ENCODE results near the gene KPNA1. TPM values are rescaled to one million over a fixed set of nuclear protein-coding genes. Genes with fewer than 3 reads are reported as not detected.

Gene KPNA1
- total RNA-seq, 1 donor from 2014 or later, result 54.2 TPM

DNA sequence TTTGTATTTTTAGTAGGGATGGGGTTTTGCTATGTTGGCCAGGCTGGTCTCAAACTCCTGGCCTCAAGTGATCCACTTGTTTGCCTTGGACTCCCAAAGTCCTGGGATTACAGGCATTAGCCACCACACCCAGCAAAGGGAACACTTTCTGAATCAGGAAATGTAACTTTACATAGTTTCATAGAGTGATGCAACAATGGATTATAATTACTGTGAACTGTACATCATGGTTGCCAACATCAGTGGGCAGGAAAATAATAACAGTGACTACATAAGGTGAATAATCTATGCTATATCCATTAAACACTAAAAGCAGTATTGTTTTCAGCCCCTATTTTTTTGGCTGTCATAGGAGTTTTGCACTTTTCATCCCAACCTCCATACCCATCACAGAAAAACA is 5.0 kb upstream of the KPNA1 start:
- ATAC-seq, result peak; percentile 88

DNA sequence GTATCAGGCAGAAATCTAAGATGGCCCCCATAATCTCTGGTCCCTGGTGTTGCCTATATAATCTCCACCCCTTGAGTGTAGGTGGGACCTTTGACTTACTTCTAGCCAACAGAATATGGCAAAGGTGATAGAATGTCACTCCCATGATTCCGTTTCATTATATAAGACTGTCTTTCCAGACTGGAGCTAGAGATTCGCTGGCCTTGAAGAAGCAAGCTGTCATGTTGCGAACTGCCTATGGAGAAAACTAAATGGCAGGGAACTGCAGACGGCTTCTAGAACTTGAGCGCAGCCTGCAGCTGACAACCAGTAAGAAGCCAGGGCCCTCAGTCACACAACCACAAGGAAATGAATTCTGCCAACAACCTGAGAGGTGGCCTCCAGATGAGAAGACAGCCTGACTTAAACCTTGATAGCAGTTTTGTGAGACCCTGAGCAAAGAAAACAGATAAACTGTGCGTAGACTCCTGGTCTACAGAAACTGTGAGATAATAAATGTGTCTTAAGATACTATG is 2.2 kb upstream of the KPNA1 start:
- ATAC-seq, result no peak

DNA sequence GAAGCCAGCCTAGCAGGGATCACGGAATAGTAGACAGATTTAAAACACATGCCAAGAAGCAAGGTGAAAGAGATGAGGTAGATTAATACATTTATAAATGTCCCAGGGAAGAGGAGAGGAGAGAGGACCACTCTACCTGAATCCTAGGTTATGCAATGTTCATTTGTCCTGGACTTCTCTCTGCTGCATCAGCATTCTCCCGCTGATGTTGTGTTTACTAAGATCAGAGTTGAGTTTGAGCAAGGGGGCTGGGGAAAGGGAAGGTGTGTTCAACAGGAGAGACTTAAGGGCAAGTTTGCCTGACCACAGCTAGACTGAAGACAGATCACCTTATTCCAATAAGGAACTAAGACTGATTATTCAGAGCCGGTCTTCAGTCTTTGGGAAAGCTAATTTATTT is 1.1 kb upstream of the KPNA1 start:
- ATAC-seq, result no peak

DNA sequence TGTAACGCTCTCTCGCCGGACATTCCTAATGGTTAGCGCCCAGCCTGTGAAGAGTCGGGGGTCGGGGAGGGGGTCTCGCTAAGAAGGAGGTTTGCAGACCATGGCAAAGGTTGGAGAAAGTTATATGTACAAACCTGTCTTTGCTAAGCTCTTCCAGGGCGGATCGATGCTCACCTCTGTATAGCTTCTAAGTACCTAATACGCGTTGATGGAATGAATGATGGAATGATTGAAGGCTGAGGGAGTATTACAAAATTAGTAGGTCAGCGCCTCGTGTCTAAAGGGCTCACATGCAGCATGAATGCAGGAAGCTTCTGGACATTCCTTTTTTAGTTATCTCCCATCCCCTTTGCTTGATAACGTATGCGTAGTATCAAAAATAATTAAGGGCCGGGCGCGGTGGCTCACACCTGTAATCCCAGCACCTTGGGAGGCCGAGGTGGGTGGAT is 305 bp upstream of the KPNA1 start:
- ATAC-seq, result no peak

DNA sequence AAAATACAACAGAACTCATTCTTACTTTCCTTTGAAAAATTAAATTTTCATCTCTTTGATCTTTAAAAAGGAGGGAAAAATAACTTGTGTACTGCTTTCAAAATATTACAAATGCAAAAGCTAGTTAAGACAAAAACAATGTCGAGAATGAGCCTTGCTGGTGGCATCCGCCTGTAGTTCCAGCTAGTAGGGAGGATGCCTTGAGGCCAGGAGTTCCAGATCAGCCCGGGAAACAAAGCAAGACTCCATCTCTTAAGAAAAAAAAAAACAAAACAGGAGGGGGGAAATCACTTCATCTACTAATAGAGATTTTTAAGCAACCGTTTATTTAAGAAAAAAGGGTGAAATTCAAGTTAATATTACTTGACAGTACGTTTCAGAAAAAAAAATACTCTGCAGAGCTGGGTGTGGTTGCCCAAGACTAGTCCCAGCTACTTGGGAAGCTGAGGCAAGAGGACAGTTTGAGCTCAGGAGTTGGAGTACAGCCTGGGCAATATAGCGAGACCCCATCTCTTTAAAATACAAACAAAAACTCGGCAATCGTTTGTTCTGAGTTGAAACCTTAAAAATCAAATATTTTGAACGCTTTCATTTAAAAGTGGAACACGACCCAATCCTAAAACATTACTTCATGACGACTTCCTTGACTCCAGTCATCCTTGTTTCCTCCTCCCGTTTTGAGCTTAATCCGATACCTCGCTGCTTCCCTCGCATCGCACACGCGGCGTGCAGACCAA is 1.2 kb downstream of the KPNA1 start:
- ATAC-seq, result no peak

DNA sequence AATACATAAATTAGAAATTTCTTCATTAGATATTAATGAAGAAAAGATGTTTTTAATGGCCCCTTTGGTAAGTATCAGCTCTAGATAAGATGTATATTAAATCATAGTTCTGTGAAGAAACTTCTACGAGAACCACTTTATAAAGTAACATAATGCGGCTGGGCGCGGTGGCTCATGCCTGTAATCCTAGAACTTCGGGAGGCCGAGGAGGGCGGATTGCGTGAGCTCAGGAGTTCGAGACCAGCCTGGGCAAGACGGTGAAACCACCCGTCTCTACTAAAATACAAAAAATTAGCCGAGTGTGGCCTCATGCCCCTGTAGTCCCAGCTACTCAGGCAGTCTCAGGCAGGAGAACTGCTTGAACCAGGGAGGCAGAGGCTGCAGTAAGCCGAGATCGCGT is 2.5 kb downstream of the KPNA1 start:
- ATAC-seq, result no peak

DNA sequence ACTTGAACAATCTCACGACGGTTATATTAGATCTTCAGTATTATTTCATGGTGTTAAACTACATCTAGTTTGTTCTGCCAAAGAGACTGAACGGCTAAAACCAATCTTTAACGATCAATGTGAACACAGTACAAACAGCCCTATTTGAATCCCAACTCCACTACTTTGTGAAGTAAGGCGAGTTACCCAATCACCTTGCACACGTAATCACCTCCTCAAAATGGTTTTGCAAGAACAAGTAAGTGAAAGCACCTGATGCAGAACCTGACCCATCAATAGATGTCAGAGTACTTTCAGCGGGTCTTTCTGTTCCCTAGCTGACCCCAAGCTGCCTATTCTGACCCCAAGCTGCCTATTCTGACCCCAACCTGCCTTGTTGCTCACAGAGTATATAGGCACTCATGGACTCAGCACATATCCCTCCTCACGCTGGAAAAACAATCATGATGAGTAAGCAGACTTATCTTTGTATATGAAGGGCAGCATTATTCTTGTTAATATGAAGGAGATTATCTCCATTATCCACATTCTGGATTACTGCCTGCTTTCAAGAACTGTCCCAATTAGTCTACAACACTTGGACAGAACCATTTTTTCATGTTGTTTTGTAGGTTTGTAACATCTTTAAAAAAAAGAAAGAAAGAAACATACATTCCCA is 3.7 kb downstream of the KPNA1 start:
- no peak for ATAC-seq

DNA sequence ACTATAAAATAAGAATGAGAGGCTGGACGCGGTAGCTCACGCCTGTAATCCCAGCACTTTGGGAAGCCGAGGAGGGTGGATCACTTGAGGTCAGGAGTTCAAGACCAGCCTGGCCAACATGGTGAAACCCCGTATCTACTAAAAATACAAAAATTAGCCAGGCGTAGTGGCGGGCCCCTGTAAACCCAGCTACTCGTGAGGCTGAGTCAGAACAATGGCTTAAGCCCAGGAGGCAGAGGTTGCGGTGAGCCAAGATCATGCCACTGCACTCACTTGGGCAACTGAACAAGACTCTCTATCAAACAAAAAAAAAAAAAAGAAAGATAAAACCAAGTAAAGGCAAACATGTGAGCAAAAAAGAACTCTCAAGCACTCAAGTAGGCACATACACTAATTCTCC is 5.8 kb downstream of the KPNA1 start:
- ATAC-seq, result peak; percentile 51

DNA sequence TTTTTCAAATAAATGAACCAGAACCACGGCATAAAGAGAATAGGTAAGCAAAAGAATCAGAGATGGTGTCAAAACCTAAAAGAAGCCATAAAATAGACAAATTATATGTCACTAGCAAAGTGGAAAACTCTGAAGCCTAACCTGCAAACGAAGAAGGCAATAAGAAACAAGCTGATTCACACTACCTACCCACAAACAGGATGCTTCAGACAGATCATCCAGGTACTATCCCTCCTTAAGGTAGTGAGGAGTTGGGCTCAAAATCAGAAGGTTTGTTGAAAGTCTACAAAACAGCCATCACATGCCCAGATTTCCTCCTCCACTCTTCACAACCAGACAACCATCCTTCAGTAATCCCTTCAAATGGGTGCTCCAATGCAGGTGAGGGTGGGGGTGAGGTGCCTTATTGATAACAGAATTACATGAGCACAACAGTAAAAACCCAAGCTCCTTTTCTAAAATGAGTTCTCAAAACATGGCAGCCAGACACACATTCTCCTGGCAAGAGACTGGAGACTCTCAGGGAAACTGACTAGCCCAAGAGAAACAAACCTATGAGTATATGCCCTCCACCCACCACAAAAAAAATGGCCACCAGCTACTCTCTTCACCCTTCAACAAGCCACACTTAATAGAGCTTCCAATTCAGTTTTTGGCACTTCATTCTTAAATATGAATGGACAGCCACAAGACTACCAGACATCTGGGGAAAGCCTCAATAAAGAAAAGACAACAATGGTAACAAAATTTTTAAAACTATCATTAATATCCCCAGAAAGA is 6.4 kb downstream of the KPNA1 start:
- no peak for ATAC-seq

DNA sequence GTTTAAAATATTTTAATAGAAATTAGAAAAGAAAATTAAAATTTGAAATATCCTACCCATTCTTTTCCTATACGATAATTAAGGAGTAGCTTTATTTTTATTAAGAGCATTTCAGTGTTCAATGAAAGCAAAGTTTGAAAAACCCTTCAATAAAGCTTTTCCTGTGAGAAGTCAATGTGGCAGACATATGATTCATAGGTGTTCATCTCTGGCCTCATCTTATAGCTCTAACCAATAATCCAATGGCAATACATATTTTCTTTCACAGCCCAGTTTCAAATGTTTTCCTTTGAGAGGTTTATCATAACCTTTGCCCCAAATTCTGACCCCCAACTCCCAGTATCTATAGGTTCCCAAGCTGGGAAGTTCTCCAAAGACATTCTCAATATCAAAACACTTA is 8.3 kb downstream of the KPNA1 start:
- no peak for ATAC-seq

DNA sequence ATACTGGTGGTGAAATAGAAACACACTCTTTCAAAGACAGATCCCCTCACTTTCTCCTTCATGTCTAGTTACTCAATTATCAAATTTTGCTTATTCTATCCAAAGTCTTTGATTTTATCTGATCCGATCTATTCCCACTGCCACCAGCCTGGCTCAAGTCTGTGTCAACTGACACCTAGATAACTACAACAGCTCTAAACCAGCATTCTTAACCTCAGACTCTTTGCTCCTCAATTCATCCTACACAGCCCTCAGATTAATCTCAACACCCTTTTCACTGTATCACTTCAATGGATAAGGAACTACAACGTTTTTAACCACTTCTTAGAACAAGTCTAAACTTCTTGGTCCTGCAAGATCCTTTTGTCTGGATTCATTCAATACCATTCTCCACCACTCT is 9.1 kb downstream of the KPNA1 start:
- no peak for ATAC-seq

DNA sequence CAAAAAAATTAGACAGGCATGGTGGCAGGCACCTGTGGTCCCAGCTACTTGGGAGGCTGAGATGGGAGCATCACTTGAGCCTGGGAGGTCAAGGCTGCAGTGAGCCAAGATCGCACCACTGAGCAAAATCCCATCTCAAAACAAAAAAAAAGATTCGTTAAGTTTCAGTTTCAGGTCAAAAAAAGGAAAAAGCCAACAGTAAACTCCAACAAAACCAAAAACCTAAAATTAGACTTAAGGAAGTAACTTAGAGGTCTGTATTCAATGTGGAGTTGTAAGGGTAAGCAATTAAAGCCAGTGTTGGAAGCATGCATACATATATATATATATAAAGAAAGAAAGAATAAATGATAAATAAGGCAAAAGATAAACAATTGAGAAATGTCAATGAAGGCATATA is 11.8 kb downstream of the KPNA1 start:
- ATAC-seq, result no peak

DNA sequence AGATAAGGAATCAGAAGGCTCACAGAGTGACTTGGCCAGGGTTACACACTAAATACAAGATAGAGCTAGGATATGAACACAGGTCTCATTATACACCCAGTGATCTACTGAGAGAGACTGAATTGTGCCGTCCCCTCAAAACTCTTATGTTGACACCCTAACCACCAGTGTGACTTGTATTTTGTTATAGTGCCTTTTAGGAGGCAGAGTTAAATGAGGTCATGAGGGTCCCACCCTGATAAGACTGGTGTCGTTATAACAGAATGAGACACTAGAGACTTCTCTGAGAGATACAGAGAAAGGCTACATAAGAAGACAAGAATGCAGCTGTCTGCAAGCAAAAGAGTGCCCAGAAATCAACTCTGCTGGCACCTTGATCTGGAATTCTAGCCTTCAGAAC is 12.6 kb downstream of the KPNA1 start:
- ATAC-seq, result no peak

DNA sequence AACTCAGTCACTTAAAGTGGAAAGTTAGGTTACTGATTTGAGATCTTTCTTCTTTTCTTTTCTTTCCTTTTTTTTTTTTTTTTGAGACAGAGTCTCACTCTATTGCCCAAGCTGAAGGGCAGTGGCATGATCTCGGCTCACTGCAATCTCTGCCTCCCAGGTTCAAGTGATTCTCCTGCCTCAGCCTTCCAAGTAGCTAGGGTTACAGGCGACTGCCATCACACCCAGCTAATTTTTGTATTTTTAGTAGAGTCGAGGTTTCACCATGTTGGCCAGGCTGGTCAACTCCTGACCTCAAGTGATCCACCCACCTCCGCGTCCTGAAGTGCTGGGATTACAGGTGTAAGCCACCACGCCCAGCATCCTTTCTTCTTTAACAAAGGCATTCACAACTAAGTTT is 13.8 kb downstream of the KPNA1 start:
- ATAC-seq, result peak; percentile 70

DNA sequence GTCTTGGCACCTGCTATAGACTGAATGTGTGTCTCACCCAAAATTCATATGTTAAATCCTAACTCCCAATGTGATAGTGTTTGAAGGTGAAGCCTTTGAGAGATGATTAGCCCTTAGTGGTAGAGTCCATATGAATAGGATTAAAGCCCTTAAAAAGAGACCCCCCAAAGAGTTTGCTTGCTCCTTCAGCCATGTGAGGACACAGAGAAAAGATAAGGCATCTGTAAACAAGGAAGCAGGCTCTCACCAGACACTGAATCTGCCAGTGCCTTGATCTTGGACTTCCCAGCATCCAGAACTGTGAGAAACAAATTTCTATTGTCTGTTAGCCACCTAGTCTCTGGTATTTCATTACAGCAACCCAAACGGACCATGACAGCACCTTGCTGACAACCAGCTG is 16.6 kb downstream of the KPNA1 start:
- no peak for ATAC-seq

DNA sequence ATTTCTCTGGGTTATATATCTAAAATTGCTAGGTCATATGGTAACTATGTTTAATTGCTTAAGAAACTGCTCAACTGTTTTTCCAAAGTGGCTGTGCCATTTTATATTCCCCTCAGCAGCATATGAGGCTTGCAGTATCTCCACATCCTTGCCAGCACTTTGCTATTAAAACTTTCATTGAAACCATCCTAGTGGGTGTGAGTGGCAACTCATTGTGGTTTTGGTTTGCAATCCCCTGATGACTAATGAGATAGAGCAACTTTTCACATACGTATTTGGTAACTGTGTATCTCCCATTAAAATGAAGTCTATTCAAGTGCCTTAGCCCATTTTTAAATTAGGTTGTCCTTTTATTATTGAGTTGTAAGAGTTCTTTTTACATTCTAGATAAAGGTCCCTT is 17.3 kb downstream of the KPNA1 start:
- ATAC-seq, result peak; percentile 89

DNA sequence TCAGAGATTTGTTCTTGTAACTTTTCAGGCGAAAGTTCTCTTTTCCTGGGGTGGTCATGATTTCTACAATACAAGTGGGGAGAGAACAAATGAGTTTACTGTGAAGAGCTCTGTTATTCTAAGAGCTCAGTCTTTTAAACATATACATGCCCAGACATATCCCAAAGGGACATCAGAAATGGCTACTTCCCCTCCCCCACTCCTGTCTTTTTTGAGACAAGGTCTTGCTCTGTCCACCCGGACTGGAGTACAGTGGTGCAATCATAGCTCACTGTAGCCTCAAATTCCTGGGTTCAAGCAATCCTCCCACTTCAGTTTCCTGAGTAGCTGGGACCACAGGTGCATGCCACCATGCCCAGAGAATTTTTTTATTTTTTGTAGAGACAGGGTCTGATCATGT is 18.2 kb downstream of the KPNA1 start:
- no peak for ATAC-seq

DNA sequence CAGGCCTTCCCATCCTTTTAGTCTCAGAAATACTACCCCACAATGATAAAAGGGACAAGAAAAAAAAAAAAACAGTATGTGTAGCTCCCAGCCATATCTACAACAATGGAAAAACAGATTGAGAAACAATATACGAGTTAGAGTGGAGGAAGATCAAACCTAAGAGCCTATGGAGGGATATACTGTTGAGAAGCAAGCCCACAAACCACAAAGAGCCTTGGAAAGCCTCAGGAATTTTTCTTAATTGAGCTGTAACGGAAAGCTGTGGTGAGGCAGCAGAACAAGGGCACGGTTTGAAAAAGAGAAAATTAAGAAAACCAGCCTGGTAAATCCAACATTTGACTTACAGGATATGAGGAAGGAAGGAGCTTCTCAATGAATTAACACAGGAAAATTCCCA is 21.4 kb downstream of the KPNA1 start:
- no peak for ATAC-seq

DNA sequence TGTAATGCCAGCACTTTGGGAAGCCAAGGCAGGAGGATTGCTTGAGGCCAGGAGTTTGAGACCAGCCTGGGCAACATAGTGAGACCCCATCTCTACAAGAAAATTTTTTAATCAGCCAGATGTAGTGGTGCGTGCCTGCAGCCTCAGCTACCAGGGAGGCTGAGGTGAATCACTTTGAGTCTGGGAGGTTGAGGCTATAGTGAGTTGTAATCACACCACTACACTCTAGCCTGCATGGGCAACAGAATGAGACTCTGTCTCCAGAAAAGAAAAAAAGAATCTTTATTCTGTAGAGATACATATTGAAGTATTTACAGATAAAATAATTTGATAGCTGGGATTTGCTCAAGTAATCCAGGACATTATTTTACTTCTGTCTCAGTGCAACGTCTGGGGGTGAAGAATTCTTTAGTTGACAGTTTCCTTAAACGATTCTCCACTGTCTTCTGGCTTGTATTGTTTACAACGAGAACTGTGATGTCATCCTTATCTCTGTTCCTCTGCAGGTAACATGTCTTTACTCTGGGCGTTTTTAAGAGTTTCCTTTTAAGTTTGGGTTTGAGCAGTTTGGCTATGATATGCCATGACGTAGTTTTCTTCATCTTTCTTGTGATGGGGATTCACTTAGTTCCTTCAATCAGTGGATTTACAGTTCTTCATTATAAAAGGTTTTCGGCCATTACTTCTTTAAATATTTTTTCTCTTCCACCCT is 26.3 kb downstream of the KPNA1 start:
- ATAC-seq, result no peak

DNA sequence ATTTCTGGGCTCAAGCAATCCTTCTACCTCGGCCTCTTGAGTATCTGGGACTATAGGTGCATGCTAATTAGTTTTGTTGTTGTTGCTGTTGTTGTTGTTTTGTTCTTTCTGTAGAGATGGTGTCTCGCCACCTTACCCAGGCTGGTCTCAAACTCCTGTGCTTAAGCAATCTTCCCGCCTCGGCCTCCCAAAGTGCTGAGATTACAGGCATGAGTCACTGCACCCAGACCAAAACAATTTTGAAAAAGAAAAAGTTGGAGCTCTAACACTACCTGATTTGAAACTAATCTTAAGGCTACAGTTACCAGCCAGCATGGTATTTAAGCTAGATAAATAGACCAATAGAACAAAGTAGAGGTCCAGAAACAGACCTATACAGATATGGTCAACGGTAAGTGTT is 29.8 kb downstream of the KPNA1 start:
- no peak for ATAC-seq

DNA sequence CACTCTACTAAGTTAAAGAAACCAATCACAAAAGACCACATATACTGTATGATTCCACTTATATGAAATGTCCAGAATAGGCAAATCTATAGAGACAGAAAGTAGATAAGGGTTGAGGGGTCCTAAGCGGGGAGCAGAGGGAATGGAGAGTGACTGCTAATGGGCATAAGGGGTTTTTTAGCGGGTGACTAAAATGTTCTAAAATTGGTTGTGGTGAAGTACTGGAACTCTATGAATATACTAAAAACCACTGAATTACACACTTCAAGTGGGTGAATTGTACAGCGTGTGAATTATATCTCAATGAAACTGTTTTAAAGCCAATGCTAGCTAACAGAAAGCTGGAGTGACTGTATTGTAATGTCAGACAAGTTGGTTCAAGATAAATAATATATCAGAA is 33.3 kb downstream of the KPNA1 start:
- ATAC-seq, result no peak

DNA sequence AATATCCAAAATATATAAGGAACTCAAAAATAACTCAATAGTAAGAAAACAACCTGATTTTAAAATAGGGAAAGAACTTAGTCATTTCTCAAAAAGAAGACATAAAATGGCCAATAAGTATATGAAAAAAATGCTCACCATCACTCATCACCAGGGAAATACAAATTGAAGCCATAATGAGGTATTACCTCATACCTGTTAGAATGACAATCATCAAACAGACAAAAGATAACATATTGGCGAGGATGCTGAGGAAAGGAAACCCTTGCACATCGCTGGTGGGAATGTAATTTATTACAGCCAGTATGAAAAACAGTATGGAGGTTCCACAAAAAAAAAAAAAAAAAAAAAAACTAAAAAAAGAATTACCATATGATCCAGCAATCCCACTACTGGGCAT is 38.2 kb downstream of the KPNA1 start:
- ATAC-seq, result no peak

DNA sequence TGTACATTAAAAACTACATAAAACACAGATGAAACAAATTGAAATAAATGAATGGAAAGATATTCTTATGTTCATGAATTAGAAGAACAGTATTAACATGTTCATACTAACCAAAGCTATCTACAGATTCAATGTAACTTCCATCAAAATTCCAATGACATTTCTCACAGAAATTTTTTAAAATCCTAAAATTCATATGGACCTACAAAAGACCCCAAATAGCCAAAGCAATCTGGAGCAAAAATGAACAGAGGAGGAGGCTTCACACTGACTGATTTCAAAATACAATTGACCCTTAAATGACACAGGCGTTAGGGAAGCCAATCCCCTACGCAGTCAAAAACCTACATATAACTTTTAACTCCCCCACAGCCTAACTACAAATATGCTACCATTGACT is 39.4 kb downstream of the KPNA1 start:
- ATAC-seq, result no peak
